Thyroid gland (tissue), 4 donors: ENCODE data around the gene ZCCHC17. TPM values are rescaled to one million over a fixed set of nuclear protein-coding genes. Genes with fewer than 3 reads are reported as not detected.

ENCODE experiments used
- DNase-seq, 2 donors: peaks; one replicate each; pipeline ENCODE4 v3.0.0-alpha.2; 2019
- H3K27ac ChIP-seq, 3 donors: fragments of 200-600 bp; sonication (generic); 1 replicate in 2 of 3; 2 replicates in 1 of 3; pipeline ENCODE4 v1.5.1; 2016 to 2019; ENCODE audit warnings: mild to moderate bottlenecking in 1 of 3, moderate library complexity in 1 of 3
- H3K27me3 ChIP-seq: fragments of 200-600 bp; sonication (generic); one replicate; pipeline ENCODE4 v1.5.1; 2019
- H3K36me3 ChIP-seq, 2 donors: fragments of 200-600 bp; sonication (generic); one replicate each; pipeline ENCODE4 v1.5.1; 2016 to 2019
- H3K4me1 ChIP-seq, 2 donors: fragments of 200-600 bp; sonication (generic); one replicate each; pipeline ENCODE4 v1.5.1; 2017 to 2019
- H3K4me3 ChIP-seq, 3 donors: fragments of 200-600 bp; sonication (generic); replicated peaks in 1 of 3; 1 replicate in 2 of 3; 2 replicates in 1 of 3; pipeline ENCODE4 v1.5.1; 2016; ENCODE audit warnings: mild to moderate bottlenecking in 1 of 3
- H3K9me3 ChIP-seq: fragments of 200-600 bp; sonication (generic); one replicate; pipeline ENCODE4 v1.5.1; 2017
- CTCF ChIP-seq, 6 experiments: fragments of 200-600 bp in 3 of 6; fragments of 450-650 bp in 3 of 6; sonication (generic) in 3 of 6; IDR thresholded peaks; one replicate each; pipeline ENCODE4 v1.5.1; 2016 to 2019; ENCODE audit warnings: antibody characterized with exemption in 6 of 6, mild to moderate bottlenecking in 2 of 6, inconsistent platforms in 1 of 6, moderate library complexity in 1 of 6
- POLR2A ChIP-seq, 2 donors: fragments of 450-650 bp; IDR thresholded peaks; one replicate each; pipeline ENCODE4 v1.6.1; 2017; ENCODE audit warnings: antibody characterized with exemption in 2 of 2, mild to moderate bottlenecking in 2 of 2, moderate library complexity in 1 of 2
- WGBS, 2 donors: methylation state at CpG; one replicate each; pipeline ENCODE4 v1.1.5; 2017; 5-methylcytosine and 5-hydroxymethylcytosine counted together
- intact Hi-C: fragments of 100-400 bp; cut with DNase I; formaldehyde crosslinking; loops from one replicate; pipeline ENCODE4 v1.15.1; 2023
- total RNA-seq, 4 donors: library from RNA; depleted of rRNA; stranded (reverse); fragments of >200 nt; gene quantifications; one replicate each; pipeline ENCODE4 v1.2.3, GENCODE V29; 2016

ZCCHC17 gene
- total RNA-seq, 4 donors from 2014 or later: 20.0 to 29.8 (median 23.9) TPM

GRCh38 chr1:31306278-31306677 is 9.4 kb downstream of the ZCCHC17 start:
- H3K9me3 ChIP-seq: no peaks in the 10 kb centered on the region
- TF ChIP-seq POLR2A (IDR thresholded peaks at IDR 0.05) (no peak), CTCF (IDR thresholded peaks at IDR 0.05) (no peak)
- intact Hi-C loops: no loop called here
- WGBS, 2 donors: 90 to 95% methylated on average over 3 of the region's 3 CpGs
- no peak for DNase-seq
- H3K36me3 ChIP-seq: no peaks in the 10 kb centered on the region
- no peaks in the 10 kb centered on the region for H3K27me3 ChIP-seq
- no peaks in the 10 kb centered on the region for H3K4me1 ChIP-seq
- H3K4me3 ChIP-seq: no peak overlapping the region
- H3K27ac ChIP-seq: no peak overlapping the region

DNA sequence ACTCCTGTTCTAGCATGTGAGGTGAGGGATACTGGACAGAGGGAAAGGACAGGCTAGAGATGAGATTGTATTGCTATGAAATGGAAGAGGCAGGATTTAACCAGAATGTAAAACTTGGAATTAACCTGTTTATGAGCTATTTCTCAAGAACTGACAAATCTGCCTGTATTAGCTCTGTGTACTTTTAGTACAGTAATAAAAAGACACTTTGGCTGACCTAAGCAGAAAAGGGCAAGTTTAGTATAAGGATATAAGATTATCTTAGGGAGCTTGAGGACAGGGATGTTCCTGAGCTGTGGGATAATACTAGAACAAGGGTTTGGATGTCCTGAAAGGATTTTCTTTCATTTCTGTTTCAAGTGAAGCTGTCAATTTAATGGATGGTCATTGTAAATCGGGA is 11.2 kb downstream of the ZCCHC17 start:
- no peak for TF ChIP-seq POLR2A (IDR thresholded peaks at IDR 0.05)
- TF ChIP-seq CTCF (IDR thresholded peaks at IDR 0.05): no peak
- no peaks in the 10 kb centered on the region for H3K4me1 ChIP-seq
- intact Hi-C loops: no loop called here
- H3K4me3 ChIP-seq: no peak overlapping the region
- peaks cover 0 to 3% of the 10 kb centered on the region in 2 donors for H3K36me3 ChIP-seq
- no peak overlapping the region for H3K27ac ChIP-seq
- DNase-seq: no peak
- WGBS, 2 donors: 39 to 43% methylated on average over 1 of the region's 1 CpG
- no peaks in the 10 kb centered on the region for H3K9me3 ChIP-seq
- no peaks in the 10 kb centered on the region for H3K27me3 ChIP-seq

GRCh38 chr1:31310198-31310597 is 13.4 kb downstream of the ZCCHC17 start:
- TF ChIP-seq CTCF (IDR thresholded peaks at IDR 0.05): no peak
- TF ChIP-seq POLR2A (IDR thresholded peaks at IDR 0.05): no peak
- no peak overlapping the region for H3K27ac ChIP-seq
- WGBS, 2 donors: 88 to 93% methylated on average over 4 of the region's 4 CpGs
- no peak overlapping the region for H3K4me3 ChIP-seq
- intact Hi-C loops: no loop called here
- no peak for DNase-seq
- no peaks in the 10 kb centered on the region for H3K4me1 ChIP-seq
- H3K36me3 ChIP-seq: peaks cover 0 to 11% of the 10 kb centered on the region in 2 donors
- H3K9me3 ChIP-seq: no peaks in the 10 kb centered on the region
- H3K27me3 ChIP-seq: no peaks in the 10 kb centered on the region

- intact Hi-C loops: no loop called here
- Histone ChIP-seq H3K4me3 (no peak overlapping the region), H3K36me3 (peaks cover 0 to 15% of the 10 kb centered on the region in 2 donors), H3K27ac (no peak overlapping the region), H3K4me1 (no peaks in the 10 kb centered on the region), H3K27me3 (no peaks in the 10 kb centered on the region), H3K9me3 (no peaks in the 10 kb centered on the region)
- 96 to 97% methylated on average over 3 of the region's 3 CpGs for WGBS, 2 donors
- TF ChIP-seq CTCF (IDR thresholded peaks at IDR 0.05): no peak
- no peak for TF ChIP-seq POLR2A (IDR thresholded peaks at IDR 0.05)
- DNase-seq: no peak
These were observed 19.1 kb downstream of the ZCCHC17 start for GRCh38 chr1:31315902-31316301.

- Histone ChIP-seq H3K9me3 (no peaks in the 10 kb centered on the region), H3K4me1 (no peaks in the 10 kb centered on the region), H3K27me3 (no peaks in the 10 kb centered on the region), H3K36me3 (peaks cover 0 to 11% of the 10 kb centered on the region in 2 donors), H3K27ac (no peak overlapping the region), H3K4me3 (no peak overlapping the region)
- DNase-seq: no peak
- intact Hi-C loops: no loop called here
- TF ChIP-seq POLR2A (IDR thresholded peaks at IDR 0.05) (no peak), CTCF (IDR thresholded peaks at IDR 0.05) (no peak)
- WGBS, 2 donors: 81 to 83% methylated on average over 1 of the region's 1 CpG
These were observed 21.3 kb downstream of the ZCCHC17 start for GRCh38 chr1:31318146-31318545.
